Liver (tissue), 3 donors: ENCODE results near the gene IFITM10.

Experiments used
- CTCF ChIP-seq: fragments of 150-350 bp; IDR thresholded peaks from 2 replicates; pipeline ENCODE4 v1.5.1; 2017; ENCODE audit warnings: improper control_type of control experiment, low read depth, low read length; ENCODE audit not compliant: missing input control
- EGR1 ChIP-seq, 2 donors: IDR thresholded peaks; 2 replicates each; pipeline ENCODE4 v1.6.1; 2016 to 2018; ENCODE audit warnings: antibody characterized with exemption in 2 of 2, low read depth in 2 of 2
- GABPA ChIP-seq, 2 donors: IDR thresholded peaks in 1 of 2; conservative IDR thresholded peaks in 1 of 2; 2 replicates each; pipeline ENCODE4 v1.6.1; 2016; ENCODE audit warnings: antibody characterized with exemption in 2 of 2, mild to moderate bottlenecking in 1 of 2, moderate library complexity in 1 of 2
- JUND ChIP-seq, 2 donors: IDR thresholded peaks; 2 replicates each; pipeline ENCODE4 v1.6.1; 2016; ENCODE audit warnings: antibody characterized with exemption in 2 of 2
- RAD21 ChIP-seq, 2 donors: IDR thresholded peaks; 2 replicates each; pipeline ENCODE4 v1.6.1; 2016; ENCODE audit warnings: antibody characterized with exemption in 2 of 2, mild to moderate bottlenecking in 2 of 2
- RXRA ChIP-seq, 2 donors: IDR thresholded peaks; 2 replicates each; pipeline ENCODE4 v1.6.1; 2017 to 2018; ENCODE audit warnings: antibody characterized with exemption in 2 of 2, mild to moderate bottlenecking in 1 of 2
- SP1 ChIP-seq: IDR thresholded peaks from 2 replicates; pipeline ENCODE4 v1.6.1; 2018; ENCODE audit warnings: antibody characterized with exemption, mild to moderate bottlenecking
- TAF1 ChIP-seq: conservative IDR thresholded peaks from 2 replicates; pipeline ENCODE4 v1.6.1; 2016; ENCODE audit warnings: antibody characterized with exemption, mild to moderate bottlenecking
- YY1 ChIP-seq: IDR thresholded peaks from 2 replicates; pipeline ENCODE4 v1.6.1; 2016; ENCODE audit warnings: antibody characterized with exemption, mild to moderate bottlenecking
- ZBTB33 ChIP-seq: IDR thresholded peaks from 2 replicates; pipeline ENCODE4 v1.6.1; 2016; ENCODE audit warnings: antibody characterized with exemption
- TF ChIP-seq, protein P1 (sequence below): IDR thresholded peaks from 2 replicates; pipeline ENCODE4 v1.6.1; 2016; ENCODE audit warnings: antibody characterized with exemption
- donor health status: healthy.
- donor health status: healthy.

DNA sequence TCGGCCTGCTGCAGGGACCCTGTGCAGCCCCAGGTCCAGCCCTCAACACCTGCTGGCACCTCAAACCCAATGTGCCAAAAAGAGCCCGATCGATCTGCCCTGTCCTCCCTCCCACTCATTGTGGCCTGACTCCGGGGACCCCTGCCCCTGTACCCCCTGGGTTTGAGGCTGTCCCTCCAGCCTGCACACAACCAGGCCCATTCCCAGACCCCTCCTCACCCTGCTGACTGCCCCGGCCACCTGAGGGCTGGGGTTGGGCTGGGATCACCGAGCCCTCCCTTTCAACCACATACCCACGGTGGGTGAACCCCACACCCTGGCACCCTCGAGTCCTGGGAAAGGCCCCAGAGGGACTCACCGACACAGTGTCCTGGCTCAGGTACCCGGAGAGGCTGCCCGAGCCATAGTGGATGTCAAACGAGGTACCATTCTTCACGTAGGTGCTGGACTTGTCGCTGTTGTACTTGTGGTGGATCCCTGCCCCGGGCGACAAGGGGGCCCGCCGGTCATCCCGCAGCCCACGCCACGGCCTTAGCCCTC is 8.3 kb upstream of the IFITM10 start:
- TF ChIP-seq, protein P1, sequence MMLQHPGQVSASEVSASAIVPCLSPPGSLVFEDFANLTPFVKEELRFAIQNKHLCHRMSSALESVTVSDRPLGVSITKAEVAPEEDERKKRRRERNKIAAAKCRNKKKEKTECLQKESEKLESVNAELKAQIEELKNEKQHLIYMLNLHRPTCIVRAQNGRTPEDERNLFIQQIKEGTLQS = no peak
- TF ChIP-seq CTCF (no peak), GABPA (IDR thresholded peaks at IDR 0.05 in 1 of 2, conservative IDR thresholded peaks at IDR 0.05 in 1 of 2) (no peak), RXRA (IDR thresholded peaks at IDR 0.05) (no peak), SP1 (no peak), TAF1 (no peak), YY1 (no peak), RAD21 (IDR thresholded peaks at IDR 0.05) (no peak), ZBTB33 (no peak), JUND (IDR thresholded peaks at IDR 0.05) (no peak), EGR1 (IDR thresholded peaks at IDR 0.05; ENCODE audit: low read depth in 2 of 2) (no peak)
